ENCODE results near the gene NUDT3.
"Not testable (repeated sequence)": the region's sequence is repeated elsewhere in the genome, so short reads cannot be mapped to it uniquely, and the experiment has no call there.

Gene NUDT3

GRCh38 chr6:34392497-34393190, at the start of gene NUDT3:
NUDT3 (minus strand) TSS chr6:34392669; CDS start chr6:34392362, 307 bp downstream.
- peak; percentile 79 to 92 for DNase-seq

- no peak for DNase-seq
These were observed 49.1 kb upstream of the NUDT3 start for GRCh38 chr6:34441526-34441925.

GRCh38 chr6:34439442-34439841, 47.0 kb upstream of the NUDT3 start:
- DNase-seq, result no peak

GRCh38 chr6:34438705-34439104, 46.2 kb upstream of the NUDT3 start:
- DNase-seq, result no peak

GRCh38 chr6:34437644-34437970, 45.1 kb upstream of the NUDT3 start:
- DNase-seq, result no peak

DNA sequence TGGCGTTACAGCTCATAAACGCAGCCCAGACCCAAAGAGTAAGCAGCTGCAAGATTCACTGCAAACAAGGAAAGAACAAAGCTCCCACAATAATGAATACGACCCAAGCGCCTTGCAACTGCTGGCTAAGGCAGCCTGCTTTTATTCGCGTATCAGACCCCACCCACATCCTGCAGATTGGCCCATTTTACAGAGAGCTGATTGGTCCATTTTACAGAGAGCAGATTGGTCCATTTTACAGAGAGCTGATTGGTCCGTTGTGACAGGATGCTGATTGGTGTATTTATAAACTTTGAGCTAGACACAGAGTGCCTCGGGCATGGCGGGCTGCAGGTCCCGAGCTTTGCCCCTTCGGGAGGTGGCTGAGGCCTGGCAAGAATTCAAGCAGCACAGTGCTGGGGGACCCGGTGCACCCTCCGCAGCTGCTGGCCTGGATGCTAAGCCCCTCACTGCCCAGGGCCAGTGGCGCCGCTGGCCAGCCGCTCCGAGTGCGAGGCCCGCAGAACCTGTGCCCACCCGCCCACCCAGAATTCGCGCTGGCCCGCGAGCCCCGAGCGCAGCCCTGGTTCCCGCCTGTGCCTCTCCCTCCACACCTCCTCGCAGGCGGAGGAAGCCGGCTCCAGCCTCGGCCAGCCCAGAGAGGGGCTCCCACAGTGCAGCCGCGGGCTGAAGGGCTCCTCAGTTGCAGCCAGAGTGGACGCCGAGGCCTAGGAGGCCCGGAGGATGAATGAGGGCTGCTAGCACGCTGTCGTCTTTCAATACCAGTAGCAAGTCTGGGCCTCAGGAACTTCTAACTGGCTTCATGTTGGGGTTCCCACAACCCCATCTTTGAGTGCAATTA, 44.6 kb upstream of the NUDT3 start:
- DNase-seq, result no peak

- no peak for DNase-seq
These were observed 43.4 kb upstream of the NUDT3 start for GRCh38 chr6:34435916-34436315.

- peak; percentile 73 to 80 for DNase-seq
These were observed 33.3 kb upstream of the NUDT3 start, which contains the start of gene RPS10 for GRCh38 chr6:34425498-34426410. RPS10 (minus strand) TSS chr6:34426069; CDS start chr6:34425221, 848 bp downstream.

GRCh38 chr6:34425132-34425497, 32.6 kb upstream of the NUDT3 start:
- no peak for DNase-seq

DNA sequence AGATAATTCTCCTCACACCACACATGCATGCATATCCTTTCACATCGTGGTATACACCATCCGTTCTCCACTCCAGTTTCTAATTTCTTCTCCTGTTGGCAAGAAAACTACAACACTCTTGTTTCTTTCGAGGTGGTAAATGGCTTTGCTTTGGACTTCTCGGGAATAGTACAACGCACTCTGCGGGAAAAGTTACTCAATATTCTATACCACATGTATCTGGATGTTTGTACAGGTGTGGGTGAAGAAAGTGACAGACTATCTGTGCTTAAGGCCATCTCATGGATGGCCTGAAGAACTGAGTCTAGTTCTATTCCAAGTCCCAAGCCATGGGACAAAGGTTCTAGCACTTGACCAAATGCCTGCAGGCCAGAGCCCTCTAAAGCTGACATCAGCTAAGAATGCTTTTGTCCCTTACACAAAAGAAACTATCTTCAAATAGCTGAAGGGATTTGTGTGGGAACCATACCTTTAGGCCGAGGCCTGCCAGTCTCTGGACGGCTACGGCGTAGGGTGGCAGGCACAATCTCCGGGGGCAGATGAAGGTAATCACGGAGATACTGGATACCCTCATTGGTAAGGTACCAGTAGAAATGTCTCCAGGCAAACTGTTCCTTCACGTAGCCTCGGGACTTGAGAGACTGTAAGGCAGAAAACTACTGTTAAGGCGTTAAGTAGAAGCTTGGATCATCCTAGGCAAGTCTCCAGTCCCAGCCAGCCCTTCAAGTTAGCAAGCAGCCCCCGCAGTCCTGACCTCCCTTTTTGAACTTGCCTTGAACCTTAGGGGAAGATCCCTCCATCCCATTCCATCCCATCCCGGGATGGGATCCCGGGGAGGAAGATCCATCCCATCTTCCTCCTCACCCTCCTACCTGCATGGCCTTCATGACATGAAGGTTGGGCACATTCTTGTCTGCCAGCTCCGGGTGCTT, 32.0 kb upstream of the NUDT3 start:
- no peak for DNase-seq

GRCh38 chr6:34423254-34423653, 30.8 kb upstream of the NUDT3 start:
- DNase-seq, result no peak

DNA sequence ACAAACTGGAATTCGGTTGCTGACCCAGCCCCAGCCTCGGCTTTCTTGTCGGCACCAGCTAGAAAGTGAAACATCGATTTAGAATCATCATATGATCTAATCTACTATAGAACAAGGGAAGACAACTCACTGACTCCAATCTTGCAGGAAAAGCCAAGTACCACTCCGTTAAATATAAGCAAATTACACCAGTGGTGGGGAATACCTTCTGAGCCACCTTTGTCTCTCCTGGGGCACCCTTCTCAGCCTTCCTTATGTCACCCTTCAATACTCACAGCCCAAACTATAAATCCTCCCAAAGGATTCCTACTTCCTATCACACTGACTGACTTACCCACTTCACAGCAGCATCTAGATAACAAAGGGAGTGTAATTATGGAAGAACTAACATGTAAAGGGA, 25.9 kb upstream of the NUDT3 start:
- DNase-seq, result no peak

DNA sequence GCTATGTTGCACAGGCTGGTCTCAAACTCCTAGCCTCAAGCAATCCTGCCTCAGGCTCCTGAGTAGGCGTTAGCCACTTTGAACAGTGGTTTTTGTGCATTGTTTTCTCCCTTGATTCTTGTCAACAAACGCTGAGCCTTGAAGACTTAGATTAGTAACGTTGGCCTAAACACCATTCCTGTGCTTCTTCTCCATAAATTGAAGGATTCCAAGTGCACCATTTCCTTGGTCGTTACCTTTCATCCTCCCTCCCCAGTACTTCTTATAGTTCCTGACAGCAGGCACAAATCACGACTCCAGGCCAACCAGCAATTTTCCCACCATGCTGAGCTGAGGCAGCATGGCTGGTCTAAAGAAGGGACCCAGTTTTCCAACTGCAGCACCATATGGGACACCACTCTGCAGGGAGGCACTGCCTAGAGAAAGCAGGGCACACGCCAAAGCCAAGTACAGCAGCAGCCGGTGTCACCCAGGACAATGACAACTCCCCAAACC, 24.5 kb upstream of the NUDT3 start:
- no peak for DNase-seq

DNA sequence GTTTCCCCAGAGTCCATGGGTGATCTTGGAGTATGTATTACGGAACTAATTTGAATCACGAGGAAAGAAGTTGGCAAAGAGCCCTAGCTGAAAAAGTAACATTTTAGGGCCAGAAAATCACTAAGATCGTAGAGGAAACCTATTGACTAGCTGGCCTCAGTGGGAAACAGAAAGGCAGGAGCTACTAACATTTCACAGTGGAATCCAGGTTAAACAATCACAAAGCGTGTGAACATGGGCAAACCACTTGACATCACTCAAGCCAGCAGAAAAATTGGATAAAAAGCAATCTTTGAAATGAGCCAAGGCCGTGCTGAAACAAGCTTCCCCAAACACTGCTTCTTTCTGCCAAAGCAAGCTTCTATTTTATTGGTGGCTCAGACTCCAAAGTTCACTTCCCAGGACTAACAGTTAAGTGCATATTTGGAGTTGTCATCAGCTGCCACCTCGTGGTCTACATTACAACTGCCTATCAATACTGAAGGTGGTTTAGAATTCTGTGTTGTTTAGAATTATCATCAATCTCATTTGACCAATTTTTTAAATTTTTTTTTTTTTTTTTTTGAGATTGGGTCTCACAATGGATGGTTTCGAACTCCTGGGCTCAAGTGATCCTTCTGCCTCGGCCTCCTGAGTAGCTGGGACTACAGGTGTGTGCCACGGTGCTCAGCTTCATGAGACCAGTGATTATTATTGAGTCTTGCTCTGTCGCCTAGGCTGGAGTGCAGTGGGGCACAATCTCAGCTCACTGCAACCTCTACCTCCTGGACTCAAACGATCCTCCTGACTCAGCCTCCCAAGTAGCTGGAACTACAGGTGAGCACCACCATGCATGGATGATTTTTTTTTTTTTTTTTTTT, 22.8 kb upstream of the NUDT3 start:
- peak in 1 of 2 donors; percentile 76 for DNase-seq

GRCh38 chr6:34412643-34413214, 20.3 kb upstream of the NUDT3 start:
- no peak for DNase-seq

DNA sequence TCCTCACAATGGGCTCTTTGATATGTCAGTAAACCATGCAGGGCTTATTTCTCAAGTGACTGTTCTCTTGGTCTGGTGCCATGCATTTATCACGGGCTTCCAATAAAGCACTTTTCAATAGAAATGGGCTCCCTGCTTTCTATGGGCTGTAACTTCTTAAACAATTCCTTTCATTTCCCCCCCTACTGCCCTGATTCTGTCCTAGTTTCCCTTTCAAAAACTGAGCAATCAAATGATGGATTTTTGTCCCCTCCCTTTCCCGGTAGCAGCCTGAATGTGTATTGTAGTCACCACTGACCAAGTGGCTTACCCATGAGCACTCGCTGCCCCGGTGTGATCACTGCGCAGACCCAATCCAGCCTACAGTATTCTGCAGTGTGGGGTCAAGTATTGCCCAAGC, 19.5 kb upstream of the NUDT3 start:
- no peak for DNase-seq

- not testable (repeated sequence) for DNase-seq
These were observed 15.4 kb upstream of the NUDT3 start for GRCh38 chr6:34407915-34408314.

DNA sequence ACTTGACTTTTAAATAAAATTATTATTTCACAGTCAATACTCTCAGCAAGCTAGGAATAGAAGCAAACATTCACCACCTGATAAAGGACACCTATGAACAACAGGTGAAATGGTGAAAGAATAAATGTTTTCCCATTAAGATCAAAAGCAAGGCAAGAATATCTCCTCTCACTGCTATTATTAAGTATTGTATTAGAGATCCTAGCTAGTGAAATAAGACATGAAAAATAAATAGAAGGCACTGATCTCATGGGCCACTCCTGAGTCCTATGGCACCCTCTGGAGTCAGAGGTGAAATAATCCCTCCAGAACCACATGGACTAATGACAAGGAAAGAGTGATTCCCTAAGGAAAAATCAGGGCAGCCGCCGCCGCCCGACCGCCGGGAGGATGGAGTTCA, 4.0 kb upstream of the NUDT3 start:
- no peak for DNase-seq

DNA sequence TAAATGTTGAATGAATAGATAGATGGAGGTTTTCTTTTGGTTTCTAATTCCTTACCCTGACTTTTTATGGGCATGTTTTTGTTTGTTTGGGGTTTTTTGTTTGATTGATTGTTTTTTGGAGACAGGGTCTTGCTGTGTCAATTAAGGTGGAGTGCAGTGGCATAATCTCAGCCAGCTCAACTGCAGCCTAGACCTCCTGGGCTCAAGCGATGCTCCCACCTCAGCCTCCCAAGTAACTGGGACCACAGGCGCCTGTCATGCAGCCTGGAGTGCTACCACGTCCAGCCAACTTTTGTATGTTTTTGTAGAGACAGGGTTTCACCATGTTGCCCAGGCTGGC, 1.5 kb upstream of the NUDT3 start:
- DNase-seq, result no peak

DNA sequence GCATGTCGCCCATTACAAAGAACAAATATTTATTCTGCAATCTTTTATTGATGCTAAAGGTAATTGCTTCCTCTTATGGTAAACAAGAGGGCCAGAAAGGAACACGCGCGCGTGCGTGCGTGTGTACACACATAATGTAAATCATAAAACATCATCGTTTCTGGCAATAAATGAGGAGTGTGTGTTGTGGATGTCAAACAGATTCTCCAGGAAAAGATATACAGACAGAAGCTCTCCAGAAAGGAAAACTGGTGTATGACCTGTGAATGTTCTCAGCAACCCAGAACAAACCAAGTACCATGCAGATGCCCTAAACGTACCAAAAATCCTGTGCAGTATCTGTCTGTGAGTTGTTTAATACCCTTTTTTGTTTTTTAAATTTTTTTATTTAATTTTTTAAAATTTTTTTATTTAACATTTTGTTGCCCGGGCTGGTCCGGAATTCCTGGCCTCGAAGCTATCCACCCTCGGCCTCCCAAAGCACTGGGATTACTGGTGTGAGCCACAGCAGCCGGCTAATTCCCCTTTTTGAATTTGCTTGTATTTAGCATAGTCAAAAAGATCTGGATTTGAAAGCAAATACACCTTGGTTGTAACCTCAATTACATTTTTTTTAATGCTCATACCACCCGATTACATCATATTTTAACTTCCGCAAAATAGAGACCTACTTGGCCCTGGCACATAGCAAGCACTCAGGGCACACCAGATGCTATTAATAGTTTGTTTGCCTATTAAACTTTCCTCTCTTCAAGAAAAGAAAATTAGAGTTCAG, 909 bp upstream of the NUDT3 start:
- DNase-seq, result peak in 1 of 2 donors; percentile 65
